ENCODE measurements around the gene LRP1. TPM values are rescaled to one million over a fixed set of nuclear protein-coding genes. Genes with fewer than 3 reads are reported as not detected.

The LRP1 gene
- total RNA-seq, 1 donor from 2014 or later: 108 TPM

DNA sequence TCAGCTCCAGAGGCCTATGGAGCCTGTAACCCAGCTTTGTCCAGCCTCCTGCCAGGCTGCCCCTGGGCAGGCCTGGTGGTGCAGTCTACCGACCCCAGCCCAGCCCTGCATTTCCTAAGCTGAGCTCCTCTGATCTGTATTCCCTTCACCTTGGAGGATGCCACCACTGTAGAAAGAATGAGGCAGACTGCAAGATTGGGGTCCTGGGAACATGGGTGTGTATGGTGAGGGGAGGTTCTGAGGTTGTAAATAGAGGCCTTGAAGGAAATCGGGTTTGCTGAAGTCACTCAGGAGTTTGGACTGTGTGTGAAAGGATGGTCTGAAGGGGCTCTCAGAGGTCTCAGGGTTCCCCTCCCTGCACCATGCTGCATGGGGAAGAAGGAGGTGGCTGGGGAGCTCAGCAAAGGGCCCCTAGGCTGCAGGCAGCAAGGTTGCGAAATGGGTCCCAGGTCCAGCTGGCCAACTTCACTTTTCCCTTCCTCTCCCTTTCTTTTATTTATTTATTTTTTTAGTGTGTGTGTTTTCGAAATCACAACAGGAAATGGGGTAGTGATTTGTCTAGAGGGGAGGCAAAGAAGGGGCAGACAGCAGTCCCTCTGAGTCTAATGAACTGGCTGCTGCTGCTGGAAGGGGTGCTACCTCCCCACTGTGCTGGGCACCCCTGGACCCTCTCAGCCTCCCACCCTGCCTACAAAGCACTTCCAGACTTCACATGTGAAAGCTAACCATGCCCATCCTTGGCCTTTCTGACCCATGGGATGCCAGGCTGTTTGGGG is 20.4 kb downstream of the LRP1 start:
- intact Hi-C loops (cut with micrococcal nuclease): no loop called here
- DNase-seq (peak; percentile 83), ATAC-seq (peak; percentile 68)

DNA sequence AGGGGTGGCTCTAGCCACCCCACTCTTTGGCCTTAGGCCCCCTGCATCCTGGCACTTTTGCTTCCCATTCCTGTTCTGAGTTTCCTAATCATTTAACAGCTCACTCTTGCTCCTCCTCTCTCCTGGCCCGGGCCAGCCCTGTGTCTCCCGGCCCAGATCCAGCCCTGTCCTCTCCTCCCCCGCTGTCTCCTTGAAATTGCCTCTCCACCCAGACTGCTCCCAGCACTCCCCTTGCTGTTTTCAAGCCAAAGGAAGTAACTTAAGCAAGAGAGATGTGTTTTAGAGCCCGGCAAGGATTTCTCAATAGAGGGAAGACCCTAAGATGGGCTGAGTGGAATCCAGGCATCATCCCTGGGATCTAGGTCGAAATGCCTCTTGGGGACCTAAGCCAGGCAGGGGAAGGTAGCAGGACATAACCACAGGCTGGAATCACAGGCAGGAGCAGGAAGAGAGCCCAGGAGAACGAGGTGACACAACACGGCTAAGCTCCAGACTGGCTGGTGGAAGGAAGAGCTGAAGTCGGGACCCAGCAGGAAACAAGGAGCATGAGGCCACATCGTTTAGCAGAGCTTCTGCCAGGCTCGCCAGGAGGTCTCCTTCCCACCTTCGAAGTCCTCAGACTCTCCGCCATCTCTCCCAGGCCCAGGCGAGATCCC is 21.1 kb downstream of the LRP1 start:
- ATAC-seq: peak; percentile 85
- intact Hi-C loops (cut with micrococcal nuclease): no loop called here

DNA sequence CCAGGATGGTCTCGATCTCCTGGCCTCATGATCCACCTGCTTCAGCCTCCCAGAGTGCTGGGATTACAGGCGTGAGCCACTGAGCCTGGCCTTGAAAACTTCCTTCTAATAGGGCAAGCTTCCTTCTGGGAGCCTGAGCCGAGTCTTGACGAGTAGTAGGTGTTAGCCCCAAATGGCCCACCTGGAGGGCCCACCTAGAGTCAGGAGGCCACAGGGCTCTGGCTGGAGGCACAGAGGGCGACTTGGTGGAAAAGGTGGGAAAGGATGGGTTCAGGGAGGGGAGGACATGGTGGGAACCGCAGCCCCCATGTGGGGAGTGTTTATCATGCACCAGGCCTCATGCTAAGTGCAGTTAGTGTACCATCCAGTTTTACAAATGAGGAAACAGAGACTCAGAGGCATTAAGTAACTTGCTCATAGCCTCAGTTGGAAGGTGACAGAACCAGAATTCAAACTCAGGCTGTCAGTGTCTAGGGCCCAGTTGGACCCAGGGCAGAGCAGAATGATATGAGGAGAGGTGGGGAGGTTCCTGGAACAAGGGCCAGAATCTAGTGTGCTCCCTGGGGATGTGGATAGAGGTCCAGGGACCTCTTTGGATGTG is 22.2 kb downstream of the LRP1 start:
- DNase-seq (no peak), ATAC-seq (no peak)
- intact Hi-C loops (cut with micrococcal nuclease): no loop called here

More for the DNA sequence above, 21.1 kb downstream of the LRP1 start:
- peak; percentile 85 for DNase-seq

DNA sequence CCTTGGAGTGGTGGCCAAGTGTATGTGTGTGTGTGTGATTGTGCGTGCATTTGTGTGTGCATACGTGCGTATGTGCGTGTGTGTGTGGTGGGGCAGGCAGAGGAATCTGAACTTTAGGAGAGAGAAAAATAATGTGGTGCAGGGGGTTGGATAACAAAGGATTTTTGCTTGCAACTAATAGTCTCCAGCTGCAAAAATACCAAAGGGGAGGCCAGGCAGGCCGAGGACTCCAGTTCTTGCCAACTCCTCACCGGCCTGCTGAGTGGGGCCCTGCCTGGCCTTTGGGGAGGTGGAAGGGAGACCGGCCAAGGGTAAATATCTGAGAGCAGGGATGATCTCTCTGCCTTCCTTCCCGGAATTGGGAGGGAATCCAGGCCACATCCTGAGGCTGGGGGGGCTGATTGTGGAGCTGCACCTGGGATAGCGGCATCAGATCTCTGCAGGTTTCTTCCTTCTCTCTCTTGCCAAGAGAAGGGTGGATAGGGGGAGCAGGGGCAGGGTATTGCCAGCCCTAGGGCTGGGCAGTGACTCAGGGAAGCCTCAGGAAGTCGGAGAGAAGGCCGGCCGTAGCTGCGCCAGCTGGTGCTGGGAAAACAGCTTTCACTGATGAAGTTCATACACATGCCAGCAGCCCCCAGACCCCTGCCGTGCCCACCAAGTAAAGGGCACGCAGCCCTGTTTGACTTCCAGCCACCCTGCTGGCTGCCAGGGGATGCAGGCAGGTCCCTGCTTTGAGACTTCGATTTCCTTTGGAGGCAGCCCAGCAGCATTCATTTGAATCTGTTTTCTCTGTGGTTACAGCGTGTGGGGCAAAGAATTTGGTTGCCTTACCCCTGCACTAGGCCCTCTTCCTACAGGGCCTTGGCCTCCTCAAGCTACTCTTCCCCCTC is 23.7 kb downstream of the LRP1 start:
- DNase-seq (peak; percentile 66), ATAC-seq (peak; percentile 55)
- intact Hi-C loops (cut with micrococcal nuclease): no loop called here

DNA sequence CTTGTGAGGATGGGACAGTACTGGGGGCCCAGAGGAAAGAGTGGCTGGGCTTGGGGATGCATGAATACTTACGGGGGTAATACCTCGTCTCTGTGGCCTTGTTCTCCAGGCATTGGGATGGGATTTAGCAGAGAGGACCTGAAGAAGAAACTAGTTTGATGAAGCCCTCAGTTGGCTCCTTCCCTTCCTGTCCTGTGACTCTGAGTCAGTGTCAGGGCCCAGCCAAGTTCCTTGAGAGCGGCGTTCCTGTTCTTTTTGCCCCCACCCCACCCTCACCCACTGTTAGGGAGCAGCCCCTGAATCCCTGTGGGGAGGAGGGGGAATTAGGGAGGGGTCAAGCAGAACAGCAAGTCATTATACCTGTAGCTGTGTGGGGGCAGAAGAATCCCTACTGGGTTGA is 24.4 kb downstream of the LRP1 start:
- intact Hi-C loops (cut with micrococcal nuclease): no loop called here
- ATAC-seq (peak; percentile 29), DNase-seq (no peak)

DNA sequence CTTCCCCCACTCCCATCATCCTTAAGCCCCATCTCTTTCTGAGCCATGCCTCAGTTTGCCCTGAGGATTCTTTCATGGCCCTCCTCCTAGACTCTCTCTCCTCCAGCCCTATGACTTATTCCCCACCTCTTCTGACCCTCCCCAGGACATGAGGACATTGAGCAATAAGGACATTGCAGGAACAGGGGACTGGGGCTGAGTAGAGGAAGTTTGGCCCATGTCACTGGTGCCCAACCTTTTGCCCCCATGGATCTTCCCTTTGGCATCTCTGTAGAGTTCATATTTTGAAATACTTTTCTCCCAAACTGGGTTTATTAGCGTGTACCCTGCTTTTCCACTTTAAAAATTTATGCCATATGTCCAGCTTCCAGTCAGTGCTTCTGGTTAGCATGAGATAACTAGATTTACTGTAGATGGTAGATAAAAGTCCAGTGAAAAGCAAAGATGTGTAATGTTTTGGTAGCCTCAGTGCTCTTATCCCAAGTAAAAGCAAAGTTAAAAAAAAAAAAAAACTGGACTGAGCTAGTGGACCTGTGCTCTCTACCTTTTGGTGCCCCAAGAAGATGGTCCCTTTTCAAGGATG is 25.2 kb downstream of the LRP1 start:
- intact Hi-C loops (cut with micrococcal nuclease): no loop called here
- ATAC-seq: no peak
- DNase-seq: no peak

DNA sequence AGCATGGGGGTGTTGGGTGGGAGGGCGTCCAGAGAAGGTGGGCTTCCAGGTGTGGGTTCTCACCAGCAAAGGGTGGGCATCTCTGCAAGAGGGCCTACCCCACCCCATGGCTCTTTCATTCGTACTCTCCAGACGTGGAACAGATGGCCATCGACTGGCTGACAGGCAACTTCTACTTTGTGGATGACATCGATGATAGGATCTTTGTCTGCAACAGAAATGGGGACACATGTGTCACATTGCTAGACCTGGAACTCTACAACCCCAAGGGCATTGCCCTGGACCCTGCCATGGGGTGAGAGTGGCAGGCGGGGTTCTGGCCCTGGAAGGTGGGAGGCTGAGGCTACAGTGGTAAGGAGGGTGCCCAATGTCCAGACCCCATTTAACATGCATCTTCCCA is 25.8 kb downstream of the LRP1 start:
- ATAC-seq (no peak), DNase-seq (no peak)
- intact Hi-C loops (cut with micrococcal nuclease): no loop called here

DNA sequence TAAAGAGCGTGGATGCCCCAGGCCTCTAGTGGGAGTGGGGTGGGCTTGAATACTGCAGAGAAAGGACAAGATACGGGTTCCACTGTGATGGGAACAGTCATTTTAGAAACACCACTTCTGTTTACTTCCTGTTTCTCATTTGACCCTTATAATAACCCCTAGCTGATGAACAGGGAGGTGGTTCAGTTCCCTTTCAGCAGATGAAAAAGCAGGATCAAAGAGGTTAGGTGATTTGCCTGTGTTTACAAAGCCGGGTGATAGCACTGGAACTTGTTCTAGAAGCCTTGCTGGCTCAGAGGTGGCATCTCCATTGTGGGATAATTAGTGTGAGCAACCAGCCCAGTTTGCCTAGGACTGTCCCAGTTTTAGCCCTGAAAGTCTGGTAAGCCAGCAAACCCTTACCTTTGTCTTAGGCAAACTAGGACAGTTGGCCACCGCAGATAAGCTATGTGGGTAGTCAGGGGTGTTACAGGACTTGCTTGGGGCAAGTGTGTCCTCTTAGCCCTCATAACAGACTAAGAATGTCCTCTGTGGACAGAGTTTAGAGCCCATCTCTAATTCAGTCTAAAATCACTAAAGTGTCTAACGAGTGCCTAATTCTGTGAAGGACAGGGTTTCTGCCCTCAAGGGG is 26.6 kb downstream of the LRP1 start:
- ATAC-seq (no peak), DNase-seq (no peak)
- intact Hi-C loops (cut with micrococcal nuclease): no loop called here

DNA sequence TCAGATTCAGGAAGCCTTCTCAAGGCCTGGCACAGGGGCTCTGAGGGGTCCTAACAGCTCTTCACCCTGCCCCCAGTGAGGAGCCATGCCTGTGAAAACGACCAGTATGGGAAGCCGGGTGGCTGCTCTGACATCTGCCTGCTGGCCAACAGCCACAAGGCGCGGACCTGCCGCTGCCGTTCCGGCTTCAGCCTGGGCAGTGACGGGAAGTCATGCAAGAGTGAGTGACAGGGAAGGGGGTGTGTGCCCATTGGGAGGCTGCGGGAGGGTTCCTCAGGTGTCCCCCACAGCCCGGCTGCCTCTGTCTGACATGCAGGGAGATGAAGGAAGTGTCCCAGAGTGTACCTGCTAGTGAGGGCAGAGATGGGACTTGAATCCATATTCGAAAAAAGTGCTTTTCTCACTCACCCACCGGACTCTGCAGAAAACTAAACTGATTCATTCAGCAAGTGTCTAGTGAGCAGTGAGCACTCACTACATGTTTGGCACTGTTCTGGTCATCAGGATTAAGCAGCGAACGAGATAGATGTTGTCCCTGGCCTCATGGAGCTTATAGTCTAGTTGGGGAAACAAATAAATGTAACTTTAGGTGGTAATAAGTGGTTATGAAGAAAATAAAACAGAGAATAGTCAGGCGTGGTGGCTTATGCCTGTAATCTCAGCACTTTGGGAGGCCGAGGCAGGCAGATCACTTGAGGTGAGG is 28.6 kb downstream of the LRP1 start:
- peak; percentile 3 for ATAC-seq
- peak; percentile 72 for DNase-seq
- intact Hi-C loops (cut with micrococcal nuclease): no loop called here

DNA sequence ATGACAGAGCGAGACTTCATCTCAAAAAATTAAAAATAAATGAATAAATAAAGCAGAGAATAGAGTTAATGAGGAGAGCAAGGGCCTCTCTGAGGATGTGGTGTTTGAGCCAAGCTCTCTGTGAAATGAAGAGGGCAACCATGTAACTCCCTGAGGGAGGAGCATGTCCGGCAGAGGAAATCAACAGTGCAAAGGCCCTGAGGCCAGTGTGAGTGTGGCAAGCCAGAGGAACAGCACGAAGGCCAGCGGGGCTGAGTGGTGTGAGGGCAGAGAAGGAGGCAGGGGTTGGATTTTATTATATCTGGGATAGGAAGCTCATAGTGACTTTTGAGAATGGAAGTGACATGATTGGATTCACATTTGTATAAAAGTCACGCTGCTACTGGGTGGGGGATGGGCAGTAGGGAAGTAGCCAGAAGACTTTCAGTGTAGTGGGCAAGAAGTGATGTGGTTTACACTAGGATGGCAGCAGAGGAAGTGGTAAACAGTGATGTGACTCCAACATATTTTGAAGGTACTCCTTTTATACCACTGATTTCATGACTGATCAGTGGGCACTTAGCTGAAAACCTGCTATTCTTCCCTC is 29.4 kb downstream of the LRP1 start:
- intact Hi-C loops (cut with micrococcal nuclease): no loop called here
- ATAC-seq (peak; percentile 8), DNase-seq (no peak)

DNA sequence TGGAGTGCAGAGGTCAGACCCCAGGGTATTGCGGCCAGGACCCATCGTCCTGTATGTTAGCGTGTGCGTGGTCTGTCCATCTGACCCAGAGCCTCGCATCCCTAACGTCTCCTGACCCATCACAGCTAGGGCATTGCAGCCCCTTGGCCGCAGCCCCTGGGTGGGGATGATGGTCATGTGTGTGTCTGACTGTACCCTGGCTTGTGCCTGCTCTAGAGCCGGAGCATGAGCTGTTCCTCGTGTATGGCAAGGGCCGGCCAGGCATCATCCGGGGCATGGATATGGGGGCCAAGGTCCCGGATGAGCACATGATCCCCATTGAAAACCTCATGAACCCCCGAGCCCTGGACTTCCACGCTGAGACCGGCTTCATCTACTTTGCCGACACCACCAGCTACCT is 29.9 kb downstream of the LRP1 start:
- ATAC-seq (no peak), DNase-seq (no peak)
- intact Hi-C loops (cut with micrococcal nuclease): no loop called here

DNA sequence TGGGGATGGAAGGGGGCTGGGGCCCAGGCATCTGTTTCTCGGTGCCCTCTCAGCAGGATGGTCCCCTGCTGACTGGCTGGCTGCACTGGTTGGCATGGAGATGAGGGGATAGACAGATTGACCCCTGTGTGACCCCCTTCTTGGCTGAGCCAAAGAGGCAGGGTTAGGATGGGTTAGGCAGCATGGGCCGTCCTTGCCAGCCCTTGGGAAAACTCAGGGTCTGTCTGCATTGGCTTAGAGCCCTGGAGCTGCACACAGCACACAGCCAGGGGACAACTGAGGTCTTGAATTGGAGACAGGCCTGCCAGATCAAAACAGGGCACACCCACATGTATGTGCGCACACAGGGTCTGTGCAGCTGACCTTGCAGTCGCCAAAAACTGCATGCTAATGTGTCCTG is 30.4 kb downstream of the LRP1 start:
- peak; percentile 31 for ATAC-seq
- DNase-seq: no peak
- intact Hi-C loops (cut with micrococcal nuclease): no loop called here

DNA sequence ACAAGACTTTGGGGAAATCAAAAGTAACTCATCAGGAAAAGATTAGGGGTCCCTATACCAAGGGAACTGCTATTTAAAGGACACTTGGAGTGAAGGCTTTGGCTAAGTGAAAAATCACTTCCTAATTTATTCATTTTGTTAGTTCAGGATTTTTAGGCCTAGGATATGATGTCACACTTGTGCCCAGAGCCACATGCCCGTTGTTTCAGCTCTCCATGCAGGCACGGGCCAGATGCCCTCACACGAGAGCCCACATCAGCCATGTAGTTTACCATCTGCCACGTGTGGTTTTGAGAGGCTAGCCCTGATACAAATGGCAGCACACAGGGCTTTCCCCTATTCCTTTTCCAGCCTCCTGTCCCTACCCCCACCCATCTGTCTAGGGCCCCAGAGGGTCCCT is 31.0 kb downstream of the LRP1 start:
- intact Hi-C loops (cut with micrococcal nuclease): no loop called here
- DNase-seq (no peak), ATAC-seq (peak; percentile 38)

DNA sequence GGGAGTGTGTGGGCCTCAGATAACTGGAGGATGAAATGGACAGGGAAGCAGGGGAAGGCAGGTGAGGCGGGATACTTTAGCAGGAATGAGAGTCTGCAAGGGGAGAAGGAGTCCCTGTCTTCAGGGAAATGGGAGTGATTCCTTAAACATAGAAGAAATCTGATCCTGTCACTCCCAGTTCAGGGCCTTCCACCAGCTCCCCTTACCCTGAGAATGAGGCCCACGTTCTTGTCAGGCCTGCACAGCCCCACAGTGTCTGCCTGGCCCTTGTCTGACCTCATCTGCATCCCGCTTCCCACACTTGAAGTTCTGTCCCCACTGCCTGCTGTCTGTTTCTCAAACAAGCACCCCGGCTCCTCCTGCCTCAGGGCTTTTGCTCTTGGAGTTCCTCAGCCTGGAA is 31.8 kb downstream of the LRP1 start:
- ATAC-seq (no peak), DNase-seq (no peak)
- intact Hi-C loops (cut with micrococcal nuclease): no loop called here

DNA sequence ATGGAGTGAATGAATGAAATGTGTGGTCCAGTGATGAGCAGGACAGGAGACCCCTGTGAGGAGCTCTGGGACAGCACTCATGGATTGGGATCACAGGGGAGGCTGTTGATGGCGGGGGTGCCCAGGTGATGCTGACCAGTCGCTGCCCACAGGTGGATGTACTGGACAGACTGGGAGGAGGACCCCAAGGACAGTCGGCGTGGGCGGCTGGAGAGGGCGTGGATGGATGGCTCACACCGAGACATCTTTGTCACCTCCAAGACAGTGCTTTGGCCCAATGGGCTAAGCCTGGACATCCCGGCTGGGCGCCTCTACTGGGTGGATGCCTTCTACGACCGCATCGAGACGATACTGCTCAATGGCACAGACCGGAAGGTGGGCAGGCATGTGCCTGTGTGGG is 32.5 kb downstream of the LRP1 start:
- intact Hi-C loops (cut with micrococcal nuclease): no loop called here
- ATAC-seq: no peak
- no peak for DNase-seq

DNA sequence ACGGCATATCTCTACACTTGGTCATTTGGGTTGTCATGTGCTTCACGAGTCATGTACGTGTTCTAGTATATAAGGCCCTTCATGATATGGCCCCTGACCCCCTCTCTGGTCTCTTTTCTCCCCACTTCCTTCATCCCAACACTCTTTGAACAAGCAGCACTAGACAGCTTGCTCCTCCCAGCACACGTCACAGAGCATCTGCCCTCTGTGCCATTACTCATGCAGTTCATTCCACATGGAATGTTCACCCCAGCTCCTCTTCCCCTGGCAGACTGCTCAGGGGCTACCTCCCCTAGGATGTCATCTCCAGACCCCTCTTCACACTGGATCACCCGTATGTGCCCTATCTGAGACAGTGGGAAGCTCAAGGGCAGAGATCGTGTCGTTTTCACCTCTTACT is 33.2 kb downstream of the LRP1 start:
- ATAC-seq (no peak), DNase-seq (no peak)

DNA sequence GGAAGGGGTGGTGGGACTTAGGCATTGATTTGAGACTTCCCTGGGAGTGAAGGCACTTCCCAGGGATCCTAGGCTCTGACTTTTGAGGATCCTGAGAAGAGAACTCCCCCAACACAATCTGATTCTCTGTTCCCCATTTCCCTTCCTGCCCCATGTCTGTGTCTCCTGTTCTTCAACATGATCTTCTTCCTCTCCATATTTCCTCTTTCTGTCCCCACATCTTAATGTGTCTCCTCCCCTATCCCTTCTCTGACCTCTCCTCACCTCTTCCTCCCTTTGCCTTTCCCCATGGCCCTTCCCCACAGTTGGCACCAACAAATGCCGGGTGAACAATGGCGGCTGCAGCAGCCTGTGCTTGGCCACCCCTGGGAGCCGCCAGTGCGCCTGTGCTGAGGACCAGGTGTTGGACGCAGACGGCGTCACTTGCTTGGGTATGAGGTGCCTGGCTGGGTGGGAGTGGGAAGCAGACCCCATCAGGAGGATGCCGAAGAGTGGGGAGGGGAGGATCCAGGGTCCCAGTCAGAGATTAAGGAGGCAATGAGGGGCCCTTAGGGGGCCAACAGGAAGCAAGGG is 34.4 kb downstream of the LRP1 start:
- ATAC-seq: peak; percentile 28
- intact Hi-C loops (cut with micrococcal nuclease): no loop called here
- DNase-seq: no peak

More for the DNA sequence above, 33.2 kb downstream of the LRP1 start:
- intact Hi-C loops (cut with micrococcal nuclease): no loop called here

DNA sequence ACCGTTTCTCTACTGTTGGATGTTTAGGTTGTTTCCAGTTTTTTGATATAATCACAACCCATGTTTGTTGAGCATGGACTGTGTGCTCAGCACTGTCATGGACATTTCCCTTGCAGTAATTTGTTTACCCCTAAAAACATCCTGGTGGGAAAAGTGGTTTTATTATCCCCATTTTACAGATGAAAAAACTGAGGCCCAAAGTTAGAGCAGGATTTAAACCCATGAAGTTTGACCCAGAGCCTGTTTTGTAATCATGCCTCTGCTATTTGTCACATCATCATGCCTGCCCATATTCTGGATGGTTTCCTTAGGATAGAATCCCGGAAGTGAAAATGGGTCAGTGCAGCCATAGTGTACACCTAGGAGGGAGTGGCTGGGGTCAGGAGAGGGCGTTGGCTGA is 36.2 kb downstream of the LRP1 start:
- ATAC-seq (no peak), DNase-seq (no peak)
- intact Hi-C loops (cut with micrococcal nuclease): no loop called here
